ENCODE results near the gene PDLIM7. TPM values are rescaled to one million over a fixed set of nuclear protein-coding genes. Genes with fewer than 3 reads are reported as not detected.

PDLIM7 gene
- polyA plus RNA-seq, 1 donor from 2014 or later, result 16.3 TPM

DNA sequence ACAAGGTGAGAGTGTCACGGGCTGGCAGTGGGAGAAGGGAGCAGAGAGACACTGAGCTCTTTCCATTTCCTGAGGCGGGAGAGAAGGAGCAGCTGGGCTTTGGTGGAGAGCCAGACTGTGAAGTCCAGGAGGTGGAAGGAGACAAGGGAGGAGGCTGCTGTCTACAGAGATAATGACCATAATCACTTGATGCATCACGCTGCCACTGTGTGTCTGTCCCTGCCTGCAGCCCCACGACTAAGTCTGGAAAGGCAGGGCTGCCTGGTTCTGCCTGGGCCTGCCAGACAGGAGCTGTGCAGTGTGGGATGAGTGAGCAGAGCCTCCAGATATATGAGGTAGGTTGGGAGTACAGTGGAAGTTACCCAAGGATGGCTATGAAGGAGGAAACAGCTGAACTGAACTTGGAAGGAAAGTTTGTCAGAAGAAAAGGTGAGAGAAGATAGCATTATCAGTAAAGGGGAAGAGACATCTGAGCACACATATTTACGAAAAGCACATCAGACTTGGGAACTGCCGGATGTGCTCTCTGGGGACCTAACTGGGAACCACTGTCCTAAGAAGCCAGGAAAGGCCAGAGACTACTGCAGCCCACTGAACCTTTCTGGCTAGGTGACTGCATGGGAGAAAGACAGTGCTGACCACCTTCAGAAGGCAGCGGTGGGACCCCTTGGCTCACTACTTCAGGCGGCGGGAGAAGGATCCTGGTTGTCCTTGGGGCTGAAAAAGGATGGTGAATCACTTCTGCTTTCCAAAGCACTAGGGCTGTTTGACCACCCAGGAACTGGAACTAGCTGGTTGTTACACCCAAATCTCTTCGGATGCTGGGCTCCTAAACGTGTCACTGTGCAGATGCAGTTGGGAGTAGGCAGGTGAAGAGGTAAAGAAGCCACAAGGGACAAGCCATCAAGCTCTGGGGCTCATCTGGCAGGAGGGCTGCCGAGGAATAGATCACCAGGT, 32.1 kb upstream of the PDLIM7 start:
- Mint-ChIP-seq H3K4me3 (no peak overlapping the region), H3K4me1 (no peaks in the 10 kb centered on the region), H3K9me3 (no peaks in the 10 kb centered on the region), H3K27ac (peak overlapping the region in 1 of 3 donors; percentile 73), H3K36me3 (peaks cover 6% of the 10 kb centered on the region), H3K27me3 (no peaks in the 10 kb centered on the region)

DNA sequence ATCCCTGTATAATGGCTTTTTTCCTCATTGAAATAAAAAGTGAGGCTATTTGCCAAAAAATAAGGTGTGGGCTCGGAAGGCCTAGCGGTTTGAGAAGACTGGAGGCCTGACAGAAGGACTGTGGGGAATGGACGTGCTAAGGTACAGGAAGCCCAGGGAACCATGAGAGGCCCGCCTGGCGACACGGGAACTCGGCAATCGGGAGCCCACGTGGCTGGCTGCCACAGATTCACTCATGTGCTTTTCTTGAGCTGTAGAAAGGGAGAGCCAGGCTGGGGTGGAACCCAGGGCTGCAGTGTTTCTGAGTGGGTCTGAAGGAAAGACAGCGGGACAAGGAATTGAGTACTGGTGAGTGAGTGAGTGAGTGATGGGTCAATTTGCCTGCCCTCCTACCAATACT, 31.2 kb upstream of the PDLIM7 start:
- no peaks in the 10 kb centered on the region for H3K27me3 Mint-ChIP-seq
- no peaks in the 10 kb centered on the region for H3K4me1 Mint-ChIP-seq
- H3K27ac Mint-ChIP-seq, result no peak overlapping the region
- no peaks in the 10 kb centered on the region for H3K9me3 Mint-ChIP-seq
- H3K36me3 Mint-ChIP-seq, result peaks cover 6% of the 10 kb centered on the region
- no peak overlapping the region for H3K4me3 Mint-ChIP-seq

DNA sequence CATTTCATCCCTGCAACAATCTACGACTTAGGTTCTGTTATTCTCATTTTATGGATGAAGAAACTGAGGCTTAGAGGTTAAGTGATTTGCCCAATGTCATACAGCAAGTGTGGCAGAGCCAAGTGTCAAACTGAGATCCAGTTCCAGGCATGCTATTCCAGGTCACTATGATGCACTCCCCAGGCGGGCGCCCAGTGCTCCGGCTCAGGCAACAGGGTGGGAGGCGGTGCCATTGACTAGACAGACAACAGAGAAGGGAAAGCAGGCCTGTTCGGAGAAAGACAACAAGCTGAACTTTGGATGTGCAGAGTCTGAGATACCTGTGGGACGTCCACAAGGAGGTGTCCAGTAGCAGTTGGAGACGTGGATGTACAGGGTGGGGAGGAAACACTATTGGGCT, 30.2 kb upstream of the PDLIM7 start:
- Mint-ChIP-seq H3K4me3 (no peak overlapping the region), H3K27me3 (no peaks in the 10 kb centered on the region), H3K27ac (no peak overlapping the region), H3K36me3 (peaks cover 4% of the 10 kb centered on the region), H3K4me1 (no peaks in the 10 kb centered on the region), H3K9me3 (no peaks in the 10 kb centered on the region)

DNA sequence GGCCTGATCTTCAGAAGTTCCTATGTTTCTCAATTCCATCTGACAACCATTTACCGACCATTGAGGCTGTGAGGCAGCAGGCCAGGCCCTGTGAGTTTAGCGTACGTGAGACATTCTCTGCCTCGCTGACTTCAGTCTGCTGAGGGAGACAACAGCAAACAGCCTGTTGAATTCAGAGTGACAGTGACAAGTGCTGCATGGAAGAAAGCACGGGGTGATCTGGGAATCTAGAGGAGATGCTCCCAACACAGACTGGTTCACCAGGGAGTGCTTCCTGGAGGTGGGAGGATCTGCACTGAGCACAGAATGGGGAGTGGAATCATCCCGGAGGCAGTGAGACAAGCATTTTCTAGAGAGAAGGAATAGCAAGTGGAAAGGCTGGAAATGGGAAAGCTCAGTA, 29.4 kb upstream of the PDLIM7 start:
- Mint-ChIP-seq H3K4me3 (no peak overlapping the region), H3K9me3 (no peaks in the 10 kb centered on the region), H3K36me3 (peaks cover 4% of the 10 kb centered on the region), H3K27me3 (no peaks in the 10 kb centered on the region), H3K4me1 (no peaks in the 10 kb centered on the region), H3K27ac (no peak overlapping the region)

DNA sequence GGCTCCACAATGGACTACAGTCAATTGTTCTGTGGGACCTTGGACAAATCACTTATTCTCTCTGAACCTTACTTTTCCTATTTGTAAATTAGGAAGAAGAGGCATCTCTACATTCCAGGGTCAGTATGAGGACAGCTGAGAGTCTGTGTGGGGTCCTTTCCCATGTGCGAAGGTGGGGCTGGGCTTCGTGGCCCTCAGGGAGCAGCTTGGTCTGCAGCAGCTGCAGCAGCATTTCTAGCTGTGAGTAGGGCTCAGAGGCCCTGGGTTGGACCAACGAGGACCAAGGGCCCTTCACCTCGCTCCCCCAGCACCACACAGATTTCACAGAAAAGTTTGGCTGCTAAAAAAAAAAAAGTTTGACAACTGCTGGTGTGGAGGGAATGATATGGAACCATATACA, 28.8 kb upstream of the PDLIM7 start:
- Mint-ChIP-seq H3K27ac (no peak overlapping the region), H3K36me3 (peaks cover 4% of the 10 kb centered on the region), H3K4me1 (peaks cover 0 to 2% (median 0%) of the 10 kb centered on the region in 3 donors), H3K27me3 (no peaks in the 10 kb centered on the region), H3K9me3 (no peaks in the 10 kb centered on the region), H3K4me3 (no peak overlapping the region)

DNA sequence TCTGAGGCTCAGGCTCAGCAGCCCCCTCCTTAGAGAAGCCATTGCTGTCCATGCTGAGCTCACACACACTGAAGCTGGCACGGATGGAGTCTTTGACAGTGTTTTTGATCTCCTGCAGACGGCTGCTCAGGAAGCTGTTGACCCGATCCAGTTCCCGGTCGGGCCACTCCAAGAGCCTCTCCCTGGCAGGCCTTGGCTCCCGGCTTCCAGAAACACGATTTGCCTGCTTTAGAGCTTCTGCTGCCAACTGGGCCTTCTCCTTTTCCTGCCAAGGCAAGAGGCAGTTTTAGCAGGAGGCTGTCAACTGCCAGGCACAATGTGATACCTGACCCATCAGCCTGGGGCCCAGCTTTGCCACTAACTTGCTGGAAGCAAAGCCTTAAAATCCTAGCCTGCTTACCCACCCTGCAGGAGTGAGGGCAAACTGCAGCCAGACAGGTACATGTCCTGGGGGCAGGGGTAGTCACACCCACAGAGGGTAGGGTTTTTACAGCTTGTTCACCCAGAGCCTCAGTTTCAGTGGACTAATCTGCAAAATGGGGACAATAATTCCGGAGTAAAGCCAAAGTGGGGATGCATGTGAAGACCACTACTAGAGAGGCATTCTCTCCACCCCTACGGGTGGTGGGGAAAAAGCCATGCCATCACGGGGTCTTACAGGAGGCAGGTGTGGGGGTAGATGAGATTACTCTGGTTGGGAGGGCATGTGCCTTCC, 27.7 kb upstream of the PDLIM7 start:
- H3K9me3 Mint-ChIP-seq, result no peaks in the 10 kb centered on the region
- peaks cover 0 to 10% (median 5%) of the 10 kb centered on the region in 3 donors for H3K4me1 Mint-ChIP-seq
- peaks cover 4% of the 10 kb centered on the region for H3K36me3 Mint-ChIP-seq
- no peak overlapping the region for H3K4me3 Mint-ChIP-seq
- H3K27me3 Mint-ChIP-seq, result no peaks in the 10 kb centered on the region
- peak overlapping the region in 1 of 3 donors; percentile 16 for H3K27ac Mint-ChIP-seq

DNA sequence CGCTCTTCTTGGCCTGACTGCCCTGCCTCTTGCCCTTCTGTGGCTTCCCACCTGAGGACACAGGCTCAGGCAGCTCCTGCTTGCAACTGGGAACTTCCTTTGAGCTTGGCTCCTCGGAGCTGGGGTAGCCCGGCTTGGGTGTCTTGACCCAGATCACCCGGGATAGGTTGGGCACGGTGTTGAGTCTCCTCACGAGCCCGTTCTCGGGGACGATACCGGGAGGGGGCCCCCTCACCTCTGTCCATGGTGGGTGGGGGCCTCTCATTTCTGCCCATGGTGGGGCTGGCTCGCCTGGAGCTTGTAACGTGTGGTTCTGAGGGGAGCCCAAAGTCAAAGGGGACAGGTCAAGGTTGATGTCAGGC, 27.1 kb upstream of the PDLIM7 start:
- Mint-ChIP-seq H3K27me3 (no peaks in the 10 kb centered on the region), H3K4me1 (peaks cover 0 to 10% (median 10%) of the 10 kb centered on the region in 3 donors), H3K9me3 (no peaks in the 10 kb centered on the region), H3K36me3 (peaks cover 4% of the 10 kb centered on the region), H3K27ac (no peak overlapping the region), H3K4me3 (no peak overlapping the region)

DNA sequence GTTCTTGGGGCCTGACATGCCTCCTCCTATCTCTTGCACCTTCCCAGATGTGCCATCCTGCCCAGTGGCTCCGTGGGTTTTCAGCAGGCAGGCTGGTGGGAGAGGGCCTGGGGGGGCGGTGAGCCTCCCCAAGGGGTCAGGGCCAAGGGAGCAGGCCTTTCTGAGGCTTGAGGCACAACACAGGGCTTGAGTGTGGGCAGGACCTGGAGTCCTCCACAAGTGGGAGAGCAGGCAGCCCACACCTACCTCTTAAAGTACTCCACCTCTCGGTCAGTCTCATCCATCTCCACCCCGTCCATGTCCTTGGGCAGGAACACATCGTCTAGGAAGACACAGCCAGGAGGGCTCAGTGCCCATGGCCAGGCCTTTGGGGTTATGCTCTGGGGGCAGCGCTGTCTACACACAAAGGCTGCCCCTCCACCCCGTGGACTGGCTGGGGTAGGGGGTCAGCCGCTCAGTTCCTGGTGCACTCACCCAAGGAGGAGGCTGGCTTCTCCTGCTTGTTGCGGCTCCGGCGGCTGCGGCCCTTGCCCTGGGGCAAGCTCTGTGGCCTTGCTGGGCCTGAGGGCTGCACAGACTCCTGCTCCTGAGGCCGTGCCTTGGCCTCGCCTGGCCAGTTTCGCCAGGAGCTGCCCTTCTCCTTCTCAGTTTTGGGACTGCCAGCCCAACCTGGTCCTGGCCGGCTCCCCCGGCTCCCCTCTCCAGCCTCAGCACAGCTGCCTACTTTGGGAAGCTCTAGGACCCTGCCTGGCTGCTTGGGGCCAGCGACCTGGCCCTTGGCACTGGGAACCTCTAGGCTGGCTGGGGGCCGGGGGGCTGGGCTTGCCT, 26.5 kb upstream of the PDLIM7 start:
- Mint-ChIP-seq H3K27me3 (no peaks in the 10 kb centered on the region), H3K27ac (no peak overlapping the region), H3K4me3 (peak overlapping the region in 1 of 4 donors; percentile 49), H3K36me3 (no peaks in the 10 kb centered on the region), H3K9me3 (no peaks in the 10 kb centered on the region), H3K4me1 (peaks cover 0 to 12% (median 10%) of the 10 kb centered on the region in 3 donors)

DNA sequence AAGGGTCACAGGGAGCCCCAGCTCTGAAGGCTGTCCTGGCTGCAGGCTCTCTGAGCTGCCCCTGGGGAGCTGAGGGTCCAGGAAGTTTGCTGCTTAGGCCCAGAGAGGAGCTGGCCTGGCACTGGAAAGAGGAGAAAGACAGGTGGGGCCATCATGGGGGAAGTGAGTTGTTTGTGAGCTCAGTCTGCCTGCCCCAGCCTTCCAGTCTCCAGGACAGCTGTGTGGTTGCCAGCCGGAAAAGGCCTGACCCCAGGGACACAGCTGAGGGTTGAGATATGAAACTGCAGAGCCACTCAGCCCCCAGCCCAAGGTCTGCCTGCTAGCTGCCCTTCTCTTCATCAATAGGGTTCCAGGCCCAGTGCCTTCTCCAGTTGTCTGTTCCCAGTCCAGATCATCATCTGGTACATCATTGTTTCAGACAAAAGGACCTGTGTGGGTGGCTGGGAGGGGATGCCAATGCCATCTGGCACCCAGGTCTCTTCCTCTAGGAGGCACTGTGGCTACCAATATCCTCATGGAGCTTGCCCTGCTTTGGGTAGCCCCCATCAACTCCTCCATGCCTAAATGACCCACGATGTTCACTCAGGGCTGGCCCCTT, 23.6 kb upstream of the PDLIM7 start:
- no peaks in the 10 kb centered on the region for H3K27me3 Mint-ChIP-seq
- H3K27ac Mint-ChIP-seq, result peak overlapping the region in 1 of 3 donors; percentile 13
- no peaks in the 10 kb centered on the region for H3K9me3 Mint-ChIP-seq
- H3K4me3 Mint-ChIP-seq, result peak overlapping the region in 2 of 4 donors; percentile 12 to 56
- H3K4me1 Mint-ChIP-seq, result peaks cover 4 to 21% (median 20%) of the 10 kb centered on the region in 3 donors
- H3K36me3 Mint-ChIP-seq, result peaks cover 2% of the 10 kb centered on the region

DNA sequence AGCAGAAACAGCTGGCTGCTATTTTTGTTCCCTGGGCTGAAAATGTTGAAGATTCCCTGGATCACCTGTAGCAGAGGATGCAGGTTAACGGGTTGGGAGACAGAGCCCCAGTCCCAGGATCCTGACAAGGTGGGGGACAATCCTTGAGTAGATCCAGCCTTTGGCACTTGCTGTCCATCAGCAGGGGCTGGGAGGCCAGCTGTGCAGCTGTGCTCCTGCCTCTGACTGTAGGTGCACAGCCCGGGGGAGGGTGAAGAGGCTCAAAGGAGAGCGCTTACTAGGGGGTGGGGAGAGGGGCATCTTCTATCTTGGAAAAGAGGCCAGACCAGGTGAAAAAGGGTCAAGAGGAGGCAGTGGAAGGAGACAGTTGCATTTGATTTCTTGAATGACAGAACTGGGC, 22.9 kb upstream of the PDLIM7 start:
- no peaks in the 10 kb centered on the region for H3K27me3 Mint-ChIP-seq
- peak overlapping the region in 1 of 4 donors; percentile 56 for H3K4me3 Mint-ChIP-seq
- H3K36me3 Mint-ChIP-seq, result peaks cover 2% of the 10 kb centered on the region
- H3K9me3 Mint-ChIP-seq, result no peaks in the 10 kb centered on the region
- peaks cover 4 to 28% (median 27%) of the 10 kb centered on the region in 3 donors for H3K4me1 Mint-ChIP-seq
- H3K27ac Mint-ChIP-seq, result peak overlapping the region in 2 of 3 donors; percentile 13 to 77

DNA sequence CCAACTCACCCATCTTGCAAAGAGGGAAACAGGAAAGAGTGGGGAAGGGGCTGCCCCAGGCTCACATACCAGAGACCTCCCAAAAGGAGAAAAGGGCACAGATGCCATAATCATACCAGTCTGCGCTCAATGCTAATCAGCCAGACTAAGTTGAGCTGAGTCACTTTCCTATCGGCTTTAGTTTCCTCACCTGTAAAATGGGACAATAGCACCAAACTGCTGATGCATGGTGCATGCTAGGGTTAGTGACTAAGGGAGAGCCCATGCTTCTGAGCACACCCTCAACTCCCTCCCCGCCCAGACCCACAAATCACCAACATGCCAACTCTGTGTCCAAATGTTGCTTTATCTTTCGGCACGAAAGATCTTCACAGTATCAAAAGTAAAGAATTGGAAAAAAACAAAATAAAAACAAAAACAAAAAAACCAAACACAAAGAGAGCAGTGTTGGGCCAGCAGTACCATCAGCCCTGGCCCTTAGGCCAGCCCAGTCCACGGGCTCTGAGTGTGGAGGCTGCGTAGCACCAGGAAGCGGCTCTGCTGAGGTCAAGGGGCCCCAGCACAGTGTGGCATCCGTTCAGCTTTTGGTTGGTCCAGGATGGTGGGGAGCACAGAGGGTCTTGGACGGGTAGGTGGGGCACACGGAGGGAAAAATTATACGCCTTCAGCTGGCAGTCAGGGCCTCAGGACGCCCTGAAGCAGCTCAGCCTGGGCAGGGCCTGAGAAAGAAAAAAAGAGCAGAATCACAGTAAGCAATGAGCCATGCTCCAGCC, 22.2 kb upstream of the PDLIM7 start:
- H3K27ac Mint-ChIP-seq, result peak overlapping the region in 2 of 3 donors; percentile 39 to 62
- no peaks in the 10 kb centered on the region for H3K27me3 Mint-ChIP-seq
- peaks cover 4 to 30% (median 29%) of the 10 kb centered on the region in 3 donors for H3K4me1 Mint-ChIP-seq
- peak overlapping the region in 1 of 4 donors; percentile 56 for H3K4me3 Mint-ChIP-seq
- peaks cover 2% of the 10 kb centered on the region for H3K36me3 Mint-ChIP-seq
- no peaks in the 10 kb centered on the region for H3K9me3 Mint-ChIP-seq

DNA sequence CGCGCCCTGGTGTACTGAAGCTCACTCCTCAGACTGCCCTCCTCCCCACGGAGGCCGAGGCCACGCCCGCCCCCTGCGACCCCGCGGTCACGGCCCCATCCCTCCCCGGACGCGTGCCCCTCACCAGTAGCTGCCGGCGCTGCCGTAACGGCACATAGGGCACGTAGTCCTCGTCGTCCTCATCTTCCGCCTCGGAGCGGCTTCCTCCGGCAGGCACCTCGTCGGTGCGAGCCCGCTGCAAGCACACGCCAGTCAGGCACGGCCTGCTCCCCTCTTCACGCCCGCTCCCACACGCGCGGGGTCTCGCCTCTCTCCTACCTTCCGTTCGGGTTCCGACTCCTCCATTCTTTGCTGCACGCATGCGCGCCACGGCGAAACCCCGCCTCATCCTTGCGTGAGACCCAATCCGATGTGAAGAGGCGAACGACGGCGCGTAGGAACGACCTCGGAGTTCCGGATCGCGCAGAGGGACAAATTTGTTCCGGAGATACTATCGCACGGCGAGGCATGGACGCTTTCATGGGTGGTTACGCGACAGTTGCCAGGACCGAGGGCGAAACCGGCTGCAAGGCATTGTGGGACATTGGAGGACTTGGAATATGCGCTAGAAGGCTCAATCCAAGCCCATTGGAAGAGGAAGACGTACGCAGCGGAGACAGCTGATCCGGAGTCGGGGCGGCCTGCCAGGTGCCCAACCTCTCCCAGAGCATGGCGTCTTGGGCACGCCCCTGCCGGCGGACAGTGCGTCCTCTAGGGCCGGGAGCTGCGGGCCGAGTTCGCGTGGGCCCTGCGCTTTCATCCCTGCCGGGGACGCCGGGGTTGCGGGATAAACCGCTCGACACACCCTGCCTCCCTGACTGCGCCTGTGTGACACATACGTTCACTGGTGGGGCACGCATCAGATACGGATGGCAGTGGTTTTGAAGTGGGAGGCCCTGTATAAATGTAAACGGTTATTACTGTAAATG, 19.5 kb upstream of the PDLIM7 start, which contains the start of gene DDX41:
DDX41 (minus strand) TSS at position 361 of the 968 bp plus-strand sequence; CDS start at position 345, 16 bp downstream.
- peak within 1 kb of the TSS; percentile 54 to 95 (median 63) for H3K27ac Mint-ChIP-seq

DNA sequence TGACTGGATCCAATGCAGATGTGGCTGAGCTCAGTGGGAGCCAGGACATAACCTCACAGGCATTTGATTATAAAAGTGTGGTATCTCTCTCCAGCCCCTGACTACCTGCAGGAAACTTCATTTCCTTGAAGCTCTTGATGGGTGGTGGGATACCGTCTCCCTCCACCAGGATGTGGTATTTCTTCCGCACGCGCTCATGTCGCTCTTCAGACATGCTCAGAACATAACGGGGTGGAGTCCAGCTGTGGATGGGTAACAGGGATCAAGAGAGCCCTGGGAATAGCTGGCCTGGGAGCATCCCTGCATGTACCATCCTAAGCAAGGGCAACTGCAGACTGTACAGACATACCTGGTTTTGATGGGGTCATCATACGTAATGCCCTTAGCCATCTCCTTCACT, 18.2 kb upstream of the PDLIM7 start:
- Mint-ChIP-seq H3K9me3 (no peaks in the 10 kb centered on the region), H3K27me3 (no peaks in the 10 kb centered on the region), H3K4me3 (peak overlapping the region; percentile 81 to 100 (median 98)), H3K36me3 (peaks cover 2% of the 10 kb centered on the region), H3K27ac (peak overlapping the region in 1 of 3 donors; percentile 54), H3K4me1 (peaks cover 9 to 36% (median 34%) of the 10 kb centered on the region in 3 donors)

More for the DNA sequence above, 19.5 kb upstream of the PDLIM7 start, which contains the start of gene DDX41:
- Mint-ChIP-seq H3K4me1 (peaks cover 4 to 30% (median 29%) of the 10 kb centered on the region in 3 donors), H3K36me3 (peaks cover 2% of the 10 kb centered on the region), H3K27me3 (no peaks in the 10 kb centered on the region), H3K4me3 (peak within 1 kb of the TSS; percentile 81 to 100 (median 98)), H3K9me3 (no peaks in the 10 kb centered on the region)

Data from IgD-negative memory B cell (primary cell).